Activated naive CD8-positive, alpha-beta T cell (primary cell): ENCODE results near the gene BLTP3B.
A peak's percentile ranks its signal among the peaks of the same experiment; 100 is the strongest.

Source experiments
- H3K27ac Mint-ChIP-seq: one replicate; pipeline ENCODE4 v1.8.0; 2021; ENCODE audit warnings: mixed read lengths
- H3K27me3 Mint-ChIP-seq: one replicate; pipeline ENCODE4 v1.8.0; 2021; ENCODE audit warnings: mixed read lengths
- H3K36me3 Mint-ChIP-seq: one replicate; pipeline ENCODE4 v1.8.0; 2021; ENCODE audit warnings: mixed read lengths
- H3K4me1 Mint-ChIP-seq: one replicate; pipeline ENCODE4 v1.8.0; 2021; ENCODE audit warnings: low read depth, mixed read lengths
- H3K4me3 Mint-ChIP-seq: one replicate; pipeline ENCODE4 v1.8.0; 2021; ENCODE audit warnings: mild to moderate bottlenecking, mixed read lengths
- H3K9me3 Mint-ChIP-seq: one replicate; pipeline ENCODE4 v1.8.0; 2021; ENCODE audit warnings: low read depth, mixed read lengths

The BLTP3B gene

GRCh38 chr12:100169345-100169744 lies 26.7 kb upstream of the BLTP3B start:
- Mint-ChIP-seq H3K4me3 (no peak overlapping the region), H3K36me3 (peaks cover 3% of the 10 kb centered on the region), H3K9me3 (no peaks in the 10 kb centered on the region), H3K27ac (no peak overlapping the region), H3K27me3 (no peaks in the 10 kb centered on the region), H3K4me1 (peaks cover under 1% of the 10 kb centered on the region)

GRCh38 chr12:100168562-100168961 lies 25.9 kb upstream of the BLTP3B start:
- Mint-ChIP-seq H3K4me3 (no peak overlapping the region), H3K36me3 (peaks cover 3% of the 10 kb centered on the region), H3K4me1 (peaks cover 7% of the 10 kb centered on the region), H3K27me3 (no peaks in the 10 kb centered on the region), H3K27ac (no peak overlapping the region), H3K9me3 (no peaks in the 10 kb centered on the region)

GRCh38 chr12:100166232-100166631 lies 23.6 kb upstream of the BLTP3B start:
- Mint-ChIP-seq H3K27ac (no peak overlapping the region), H3K9me3 (no peaks in the 10 kb centered on the region), H3K27me3 (no peaks in the 10 kb centered on the region), H3K4me1 (peaks cover 9% of the 10 kb centered on the region), H3K4me3 (no peak overlapping the region), H3K36me3 (no peaks in the 10 kb centered on the region)

GRCh38 chr12:100165356-100165755 lies 22.7 kb upstream of the BLTP3B start:
- peaks cover 9% of the 10 kb centered on the region for H3K4me1 Mint-ChIP-seq
- H3K36me3 Mint-ChIP-seq: no peaks in the 10 kb centered on the region
- H3K27me3 Mint-ChIP-seq: no peaks in the 10 kb centered on the region
- no peak overlapping the region for H3K27ac Mint-ChIP-seq
- no peaks in the 10 kb centered on the region for H3K9me3 Mint-ChIP-seq
- no peak overlapping the region for H3K4me3 Mint-ChIP-seq

- H3K27ac Mint-ChIP-seq: peak overlapping the region; percentile 16
- H3K36me3 Mint-ChIP-seq: peaks cover 4% of the 10 kb centered on the region
- no peaks in the 10 kb centered on the region for H3K9me3 Mint-ChIP-seq
- peak overlapping the region; percentile 73 for H3K4me3 Mint-ChIP-seq
- H3K4me1 Mint-ChIP-seq: peaks cover 9% of the 10 kb centered on the region
- no peaks in the 10 kb centered on the region for H3K27me3 Mint-ChIP-seq
Observed at GRCh38 chr12:100164153-100164704, 21.6 kb upstream of the BLTP3B start.

- peak overlapping the region; percentile 73 for H3K4me3 Mint-ChIP-seq
- peak overlapping the region; percentile 16 for H3K27ac Mint-ChIP-seq
- peaks cover 4% of the 10 kb centered on the region for H3K36me3 Mint-ChIP-seq
- no peaks in the 10 kb centered on the region for H3K9me3 Mint-ChIP-seq
- no peaks in the 10 kb centered on the region for H3K27me3 Mint-ChIP-seq
- peaks cover 9% of the 10 kb centered on the region for H3K4me1 Mint-ChIP-seq
Observed at GRCh38 chr12:100163416-100164152, 20.9 kb upstream of the BLTP3B start.

- no peaks in the 10 kb centered on the region for H3K27me3 Mint-ChIP-seq
- H3K9me3 Mint-ChIP-seq: no peaks in the 10 kb centered on the region
- peaks cover 9% of the 10 kb centered on the region for H3K4me1 Mint-ChIP-seq
- H3K36me3 Mint-ChIP-seq: peaks cover 4% of the 10 kb centered on the region
- no peak overlapping the region for H3K4me3 Mint-ChIP-seq
- H3K27ac Mint-ChIP-seq: no peak overlapping the region
Observed at GRCh38 chr12:100159391-100160104, 16.9 kb upstream of the BLTP3B start.

GRCh38 chr12:100158535-100158934 lies 15.9 kb upstream of the BLTP3B start:
- Mint-ChIP-seq H3K9me3 (no peaks in the 10 kb centered on the region), H3K4me3 (no peak overlapping the region), H3K27me3 (no peaks in the 10 kb centered on the region)

GRCh38 chr12:100157427-100157821 lies 14.8 kb upstream of the BLTP3B start:
- Mint-ChIP-seq H3K27me3 (no peaks in the 10 kb centered on the region), H3K9me3 (no peaks in the 10 kb centered on the region), H3K36me3 (peaks cover 4% of the 10 kb centered on the region), H3K4me1 (no peaks in the 10 kb centered on the region), H3K4me3 (no peak overlapping the region), H3K27ac (no peak overlapping the region)

More at GRCh38 chr12:100158535-100158934, 15.9 kb upstream of the BLTP3B start:
- Mint-ChIP-seq H3K4me1 (peaks cover 2% of the 10 kb centered on the region), H3K27ac (no peak overlapping the region), H3K36me3 (peaks cover 4% of the 10 kb centered on the region)

- Mint-ChIP-seq H3K4me3 (no peak overlapping the region), H3K27me3 (no peaks in the 10 kb centered on the region), H3K36me3 (peaks cover 4% of the 10 kb centered on the region), H3K27ac (no peak overlapping the region), H3K4me1 (no peaks in the 10 kb centered on the region), H3K9me3 (no peaks in the 10 kb centered on the region)
Observed at GRCh38 chr12:100156731-100157426, 14.2 kb upstream of the BLTP3B start.

GRCh38 chr12:100154474-100155247 lies 12.0 kb upstream of the BLTP3B start:
- Mint-ChIP-seq H3K27me3 (no peaks in the 10 kb centered on the region), H3K27ac (no peak overlapping the region), H3K9me3 (no peaks in the 10 kb centered on the region), H3K36me3 (peaks cover 2% of the 10 kb centered on the region), H3K4me1 (no peaks in the 10 kb centered on the region), H3K4me3 (no peak overlapping the region)

GRCh38 chr12:100153131-100153530 lies 10.5 kb upstream of the BLTP3B start:
- no peaks in the 10 kb centered on the region for H3K9me3 Mint-ChIP-seq
- H3K27me3 Mint-ChIP-seq: peaks cover 3% of the 10 kb centered on the region
- H3K4me1 Mint-ChIP-seq: no peaks in the 10 kb centered on the region
- H3K27ac Mint-ChIP-seq: no peak overlapping the region
- peaks cover 2% of the 10 kb centered on the region for H3K36me3 Mint-ChIP-seq
- no peak overlapping the region for H3K4me3 Mint-ChIP-seq

GRCh38 chr12:100151769-100152168 lies 9.1 kb upstream of the BLTP3B start:
- H3K9me3 Mint-ChIP-seq: no peaks in the 10 kb centered on the region
- H3K4me3 Mint-ChIP-seq: no peak overlapping the region
- peaks cover 2% of the 10 kb centered on the region for H3K36me3 Mint-ChIP-seq
- H3K27me3 Mint-ChIP-seq: peaks cover 3% of the 10 kb centered on the region
- no peaks in the 10 kb centered on the region for H3K4me1 Mint-ChIP-seq
- H3K27ac Mint-ChIP-seq: no peak overlapping the region

GRCh38 chr12:100146252-100146651 lies 3.6 kb upstream of the BLTP3B start:
- H3K4me1 Mint-ChIP-seq: peaks cover 7% of the 10 kb centered on the region
- H3K27me3 Mint-ChIP-seq: peaks cover 3% of the 10 kb centered on the region
- H3K36me3 Mint-ChIP-seq: peaks cover 2% of the 10 kb centered on the region
- no peak overlapping the region for H3K4me3 Mint-ChIP-seq
- H3K9me3 Mint-ChIP-seq: no peaks in the 10 kb centered on the region
- no peak overlapping the region for H3K27ac Mint-ChIP-seq
